ENCODE measurements around the gene MAS1. TPM values are rescaled to one million over a fixed set of nuclear protein-coding genes. Genes with fewer than 3 reads are reported as not detected.
"Not testable (repeated sequence)": the region's sequence is repeated elsewhere in the genome, so short reads cannot be mapped to it uniquely, and the experiment has no call there.

MAS1 gene
- total RNA-seq = under 0.01 TPM

DNA sequence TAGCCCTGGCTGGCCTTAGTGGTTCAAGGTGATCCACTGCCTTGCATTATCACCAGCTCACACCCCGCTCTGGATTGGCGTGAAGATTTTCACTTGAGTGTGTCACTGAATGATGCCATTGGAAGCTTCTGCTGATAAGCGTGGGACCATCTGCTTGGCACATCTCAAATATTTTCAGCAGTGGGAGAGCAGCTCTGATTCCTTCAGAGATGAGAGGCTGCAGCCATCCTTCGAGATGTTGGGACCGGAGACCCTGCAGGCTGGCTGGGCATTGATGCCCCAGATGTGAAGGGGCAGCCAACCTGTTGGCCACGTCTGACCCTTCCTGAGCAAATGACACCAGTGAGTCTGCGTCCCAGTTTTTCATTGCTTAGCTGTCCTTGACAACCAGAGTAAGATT, at the start of gene MAS1:
Gene MAS1 (plus strand): TSS at position 197 of the 400 bp plus-strand sequence. CDS start 15,968 bp downstream, outside the sequence.
- no peak for DNase-seq (ENCODE audit: low read depth in 2 of 3, low spot score in 2 of 3)

- DNase-seq (ENCODE audit: low read depth in 2 of 3, low spot score in 2 of 3) = no peak
These were observed 48.8 kb upstream of the MAS1 start for GRCh38 chr6:159842035-159842434.

DNA sequence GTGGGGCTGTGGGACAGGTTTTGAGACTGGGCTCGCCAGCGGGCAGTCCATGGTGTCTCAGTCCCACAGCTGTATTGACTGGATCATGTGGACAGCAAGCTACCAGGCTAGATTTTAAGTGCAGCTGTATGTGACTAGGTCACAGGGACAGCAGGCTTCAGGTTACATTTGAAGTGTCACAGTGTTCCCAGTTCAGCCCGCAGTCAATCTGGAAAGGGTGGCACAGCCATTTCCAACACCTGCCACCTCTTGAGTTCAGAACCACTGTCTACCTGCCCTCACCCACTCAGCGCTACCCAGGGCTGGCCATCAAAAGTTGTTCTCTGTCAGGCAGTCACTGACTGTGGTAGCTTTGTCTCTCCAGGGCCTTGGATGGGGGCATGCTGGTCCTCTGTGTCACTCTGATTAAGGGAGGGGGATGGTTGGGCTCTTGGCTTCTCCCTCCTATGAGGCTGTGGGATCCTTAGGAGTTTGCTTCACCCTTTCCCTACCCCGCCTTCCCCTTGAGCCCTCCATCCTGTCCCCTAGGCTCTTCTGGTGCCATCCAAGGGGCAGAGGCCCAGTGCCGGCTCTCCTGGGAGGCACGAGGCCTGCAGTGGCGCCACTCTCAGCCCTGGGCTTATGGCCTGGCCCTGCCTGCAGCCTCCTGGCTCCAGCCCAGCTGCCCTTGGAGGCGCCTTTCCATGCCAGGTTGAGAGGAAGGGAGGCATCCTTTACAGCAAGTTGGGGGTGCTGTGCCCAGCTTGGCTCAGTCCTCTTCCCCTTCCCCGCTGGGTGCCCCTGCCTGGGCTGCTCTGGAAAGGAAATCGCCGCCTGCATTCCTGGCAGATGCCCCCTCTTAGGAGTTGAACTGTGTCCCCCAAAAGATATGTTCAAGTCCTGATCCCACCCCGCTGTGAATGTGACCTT, 45.8 kb upstream of the MAS1 start:
- no peak for DNase-seq (ENCODE audit: low read depth in 2 of 3, low spot score in 2 of 3)

DNA sequence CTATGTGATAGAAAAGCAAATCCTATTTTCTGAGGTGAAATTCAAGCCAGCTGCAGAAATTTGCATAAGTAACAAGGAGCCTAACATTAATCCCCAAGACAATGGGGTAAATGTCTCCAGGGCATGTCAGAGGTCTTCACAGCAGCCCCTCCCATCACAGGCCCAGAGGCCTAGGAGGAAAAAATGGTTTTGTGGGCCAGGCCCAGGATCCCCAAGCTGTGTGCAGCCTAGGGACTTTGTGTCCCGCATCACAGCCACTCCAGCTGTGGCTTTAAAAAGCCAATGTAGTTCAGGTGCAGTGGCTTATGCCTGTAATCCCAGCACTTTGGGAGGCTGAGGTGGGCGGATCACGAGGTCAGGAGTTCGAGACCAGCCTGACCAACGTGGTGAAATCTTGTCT, 42.2 kb upstream of the MAS1 start:
- not testable (repeated sequence) for DNase-seq (ENCODE audit: low read depth in 2 of 3, low spot score in 2 of 3)

GRCh38 chr6:159849851-159850250, 40.9 kb upstream of the MAS1 start:
- DNase-seq (ENCODE audit: low read depth in 2 of 3, low spot score in 2 of 3) = not testable (repeated sequence)

- peak in 2 of 3 donors; percentile 38 to 62 for DNase-seq (ENCODE audit: low read depth in 2 of 3, low spot score in 2 of 3)
These were observed 37.9 kb upstream of the MAS1 start for GRCh38 chr6:159852877-159853276.

- no peak for DNase-seq (ENCODE audit: low read depth in 2 of 3, low spot score in 2 of 3)
These were observed 37.0 kb upstream of the MAS1 start for GRCh38 chr6:159853754-159854153.

- no peak for DNase-seq (ENCODE audit: low read depth in 2 of 3, low spot score in 2 of 3)
These were observed 35.8 kb upstream of the MAS1 start for GRCh38 chr6:159854959-159855358.

- DNase-seq (ENCODE audit: low read depth in 2 of 3, low spot score in 2 of 3) = no peak
These were observed 32.5 kb upstream of the MAS1 start for GRCh38 chr6:159858259-159858658.

DNA sequence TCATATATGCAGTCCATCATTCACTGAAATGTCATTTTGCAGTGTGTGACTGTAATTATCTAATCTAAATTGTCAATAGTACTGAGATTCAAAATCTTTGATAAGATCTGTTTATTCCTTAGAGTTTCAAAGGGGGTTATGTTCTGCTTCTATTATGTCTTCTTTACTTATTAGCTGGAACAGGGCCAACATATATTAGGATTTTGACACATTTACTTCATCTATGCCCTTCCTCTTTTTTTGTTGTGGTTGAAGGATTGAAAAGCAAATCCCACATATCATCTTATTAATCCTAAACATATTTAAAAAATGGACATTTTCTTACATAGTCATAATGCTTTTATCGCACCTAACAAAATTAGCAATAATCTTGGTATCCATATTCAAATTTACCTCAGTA, 30.3 kb upstream of the MAS1 start:
- DNase-seq (ENCODE audit: low read depth in 2 of 3, low spot score in 2 of 3) = no peak

GRCh38 chr6:159862103-159862502, 28.7 kb upstream of the MAS1 start:
- no peak for DNase-seq (ENCODE audit: low read depth in 2 of 3, low spot score in 2 of 3)

DNA sequence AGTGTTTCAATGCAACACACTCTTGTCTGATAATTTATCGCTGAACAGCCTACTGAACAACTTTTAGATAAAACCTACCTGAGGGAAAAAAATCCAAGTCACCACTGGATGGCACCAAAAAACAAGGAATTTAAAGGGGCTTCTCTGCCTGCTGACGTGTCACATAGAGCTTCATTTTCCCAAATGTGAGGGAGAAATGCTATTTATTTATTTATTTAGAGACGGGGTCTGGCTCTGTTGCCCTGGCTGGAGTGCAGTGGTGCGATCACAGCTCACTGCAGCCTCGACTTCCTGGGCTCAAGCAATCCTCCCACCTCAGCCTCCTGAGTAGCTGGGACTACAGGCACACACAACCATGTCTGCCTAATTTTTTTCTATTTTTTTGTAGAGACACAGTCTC, 27.4 kb upstream of the MAS1 start:
- DNase-seq (ENCODE audit: low read depth in 2 of 3, low spot score in 2 of 3) = peak in 2 of 3 donors; percentile 54 to 76

- no peak for DNase-seq (ENCODE audit: low read depth in 2 of 3, low spot score in 2 of 3)
These were observed 25.4 kb upstream of the MAS1 start for GRCh38 chr6:159865226-159865920.

DNA sequence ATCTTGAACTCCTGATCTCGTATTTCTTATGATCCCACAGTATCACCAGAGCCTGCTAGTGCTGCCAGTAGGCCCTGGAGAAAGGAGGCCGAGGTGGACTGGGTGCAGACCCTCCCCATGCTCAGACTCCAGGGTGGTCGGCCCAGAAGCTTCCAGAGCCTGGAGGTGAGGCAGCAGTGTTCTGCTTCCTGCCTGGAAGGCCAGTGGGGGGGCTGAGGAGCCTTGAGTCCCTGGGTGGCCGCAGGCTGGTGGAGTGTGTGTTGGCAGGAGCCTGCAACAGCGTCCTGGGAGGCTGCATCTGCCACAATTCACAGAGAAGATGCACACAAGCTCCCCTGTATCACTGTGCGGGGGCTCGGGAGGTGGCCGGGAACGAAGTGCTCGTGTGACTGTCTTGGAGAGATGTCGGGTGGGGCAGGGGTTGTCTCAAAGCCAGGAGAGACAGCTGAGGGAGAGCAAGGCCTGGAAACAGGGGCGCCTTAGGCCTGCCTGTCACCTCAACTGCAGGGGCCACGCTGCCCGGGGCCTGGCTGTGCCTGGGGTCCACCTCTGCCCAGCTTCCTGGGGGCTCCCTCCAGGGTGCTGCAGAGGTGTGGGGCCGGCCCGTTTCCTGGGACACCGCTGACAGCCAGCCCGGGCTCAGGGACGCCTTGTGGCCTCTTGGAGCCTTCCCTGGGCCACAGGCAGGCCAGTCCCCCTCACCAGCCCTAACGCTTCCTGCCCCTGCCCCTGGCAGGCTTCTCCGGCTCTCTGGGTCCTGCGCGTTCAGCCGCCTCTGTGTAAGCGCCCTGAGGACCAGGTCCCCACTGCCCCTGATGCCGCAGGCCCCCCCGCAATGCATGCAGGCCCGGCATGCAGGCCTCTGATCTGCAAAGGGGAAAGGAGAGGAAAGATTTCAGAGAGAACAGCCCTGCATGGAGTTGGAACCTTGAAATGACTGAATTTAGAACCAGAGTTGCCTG, 24.2 kb upstream of the MAS1 start:
- DNase-seq (ENCODE audit: low read depth in 2 of 3, low spot score in 2 of 3) = no peak

- DNase-seq (ENCODE audit: low read depth in 2 of 3, low spot score in 2 of 3) = no peak
These were observed 19.5 kb upstream of the MAS1 start for GRCh38 chr6:159871241-159871640.

DNA sequence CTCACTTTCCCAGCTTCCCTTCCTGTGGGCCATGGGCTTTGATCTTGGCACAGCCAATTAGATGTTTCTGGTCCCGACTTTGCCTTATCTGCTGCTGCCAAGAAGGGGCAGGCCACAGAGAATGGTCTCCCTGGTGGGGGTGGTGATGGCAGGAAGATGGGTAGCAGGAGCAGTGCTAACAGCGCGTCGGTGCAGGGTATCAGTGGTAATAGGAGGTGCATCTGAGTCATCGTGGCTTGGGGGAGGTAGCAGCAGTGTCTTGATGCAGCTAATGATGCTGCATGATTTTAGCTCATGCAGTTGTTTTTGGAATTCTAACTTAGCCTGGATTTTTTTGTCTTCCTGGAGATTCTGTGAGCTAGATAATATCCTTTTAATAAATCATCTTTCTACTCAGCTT, 18.9 kb upstream of the MAS1 start:
- DNase-seq (ENCODE audit: low read depth in 2 of 3, low spot score in 2 of 3) = no peak

GRCh38 chr6:159874435-159874834, 16.4 kb upstream of the MAS1 start:
- no peak for DNase-seq (ENCODE audit: low read depth in 2 of 3, low spot score in 2 of 3)

- DNase-seq (ENCODE audit: low read depth in 2 of 3, low spot score in 2 of 3) = no peak
These were observed 15.6 kb upstream of the MAS1 start for GRCh38 chr6:159875194-159875593.

DNA sequence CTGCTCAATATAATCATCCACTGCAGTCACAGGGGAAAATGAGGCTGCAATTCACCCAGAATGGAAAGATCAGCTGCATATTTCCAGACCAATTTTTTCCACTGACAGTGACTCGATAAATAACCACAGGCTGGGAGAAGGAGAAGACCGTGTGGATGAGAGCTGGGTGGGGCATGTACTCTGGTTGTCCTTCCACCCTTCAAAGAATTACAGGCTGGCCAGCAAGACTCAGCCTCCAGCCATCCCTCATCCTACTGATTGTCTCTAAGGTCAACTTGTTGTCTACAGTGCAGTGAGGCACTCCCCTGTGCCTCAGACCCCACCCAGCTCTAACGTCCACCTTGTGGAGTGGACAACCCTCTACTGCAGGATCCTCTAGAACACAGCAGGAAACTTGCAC, 14.5 kb upstream of the MAS1 start:
- DNase-seq (ENCODE audit: low read depth in 2 of 3, low spot score in 2 of 3) = no peak

DNA sequence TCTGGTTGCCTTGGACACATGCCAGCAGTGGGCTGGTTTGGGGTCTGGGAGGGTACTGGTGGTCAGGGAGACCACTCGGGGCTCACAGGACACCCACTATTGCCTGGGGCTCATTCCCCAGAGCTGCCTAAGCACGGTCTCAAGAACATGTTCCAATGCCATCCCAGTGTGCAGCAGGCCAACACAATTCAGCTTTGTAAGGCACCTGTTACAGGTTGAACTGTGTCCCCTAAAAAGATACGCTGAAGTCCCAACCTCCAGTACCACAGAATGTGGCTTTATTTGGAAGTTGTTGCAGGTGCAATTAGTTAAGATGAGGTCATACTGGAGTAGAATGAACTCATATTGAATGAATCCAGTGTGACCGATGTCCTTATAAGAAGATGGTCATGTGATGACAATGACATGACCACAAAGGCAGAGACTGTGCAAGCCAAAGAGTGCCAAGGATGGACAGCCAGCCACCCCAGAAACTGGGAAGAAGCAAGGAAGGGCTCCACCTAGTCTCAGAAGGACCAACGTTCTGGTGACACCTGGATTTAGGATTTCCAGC, 13.5 kb upstream of the MAS1 start:
- no peak for DNase-seq (ENCODE audit: low read depth in 2 of 3, low spot score in 2 of 3)

Measured in hematopoietic multipotent progenitor cell (in vitro differentiated cells).